MM.1S (cell line): Measurements from ENCODE around the gene SLC6A11.

ENCODE experiments used
- DNase-seq: peaks from one replicate; pipeline ENCODE4 v3.0.0-alpha.2; 2015
- H2AFZ ChIP-seq: fragments of 300-600 bp; sonication (generic); 2 replicates; pipeline ENCODE4 v1.6.0; 2016; ENCODE audit warnings: antibody characterized with exemption, low read length
- H3F3A ChIP-seq: fragments of 300-600 bp; sonication (generic); 2 replicates; pipeline ENCODE4 v1.6.1; 2016; ENCODE audit warnings: mild to moderate bottlenecking, antibody characterized with exemption, low read length, moderate library complexity, mixed read lengths; ENCODE audit not compliant: insufficient read depth
- H3K27ac ChIP-seq: fragments of 300-600 bp; sonication (generic); 2 replicates; pipeline ENCODE4 v1.5.1; 2016; ENCODE audit warnings: mild to moderate bottlenecking, low read length
- H3K27me3 ChIP-seq: fragments of 300-600 bp; sonication (generic); replicated peaks from 2 replicates; pipeline ENCODE4 v1.6.0; 2016; ENCODE audit warnings: low read length; ENCODE audit not compliant: insufficient read depth
- H3K36me3 ChIP-seq: fragments of 300-600 bp; sonication (generic); replicated peaks from 2 replicates; pipeline ENCODE4 v1.6.1; 2016; ENCODE audit warnings: mild to moderate bottlenecking, low read length, mixed read lengths; ENCODE audit not compliant: insufficient read depth
- H3K4me1 ChIP-seq: fragments of 300-600 bp; sonication (generic); 2 replicates; pipeline ENCODE4 v1.6.1; 2016; ENCODE audit warnings: low read length, mixed read lengths
- H3K4me2 ChIP-seq: fragments of 300-600 bp; sonication (generic); 2 replicates; pipeline ENCODE4 v1.6.0; 2016; ENCODE audit warnings: low read depth, low read length
- H3K4me3 ChIP-seq: fragments of 300-600 bp; sonication (generic); 2 replicates; pipeline ENCODE4 v1.5.1; 2016; ENCODE audit warnings: low read length, mixed read lengths
- H3K79me2 ChIP-seq: fragments of 300-600 bp; sonication (generic); 2 replicates; pipeline ENCODE4 v1.6.1; 2016; ENCODE audit warnings: mixed run types, low read length, mixed read lengths
- H3K9ac ChIP-seq: fragments of 300-600 bp; sonication (generic); 2 replicates; pipeline ENCODE4 v1.6.1; 2016; ENCODE audit warnings: low read length, mixed read lengths
- H3K9me2 ChIP-seq: fragments of 300-600 bp; sonication (generic); replicated peaks from 2 replicates; pipeline ENCODE4 v1.6.1; 2016; ENCODE audit warnings: mild to moderate bottlenecking, low read length, mixed read lengths; ENCODE audit not compliant: insufficient read depth
- H3K9me3 ChIP-seq: fragments of 300-600 bp; sonication (generic); replicated peaks from 2 replicates; pipeline ENCODE4 v1.6.1; 2016; ENCODE audit warnings: mild to moderate bottlenecking, low read length, mixed read lengths; ENCODE audit not compliant: insufficient read depth
- H4K20me1 ChIP-seq: fragments of 300-600 bp; sonication (generic); 2 replicates; pipeline ENCODE4 v1.6.1; 2016; ENCODE audit warnings: mild to moderate bottlenecking, low read length, moderate library complexity, mixed read lengths; ENCODE audit not compliant: insufficient read depth
- EZH2 ChIP-seq: fragments of 300-600 bp; sonication (generic); optimal IDR thresholded peaks from 2 replicates; pipeline ENCODE3; 2017; ENCODE audit warnings: low read depth, mild to moderate bottlenecking, antibody characterized with exemption, low read length, mixed read lengths
- EZH2phosphoT487 ChIP-seq: fragments of 300-600 bp; sonication (generic); IDR thresholded peaks from 2 replicates; pipeline ENCODE4 v1.6.1; 2018; ENCODE audit warnings: antibody characterized with exemption, low read length
- TF ChIP-seq, protein P1 (sequence below): fragments of 300-600 bp; sonication (generic); IDR thresholded peaks from 2 replicates; pipeline ENCODE4 v1.5.1; 2016; ENCODE audit warnings: antibody characterized with exemption, low read length, mixed read lengths

SLC6A11 gene

DNA sequence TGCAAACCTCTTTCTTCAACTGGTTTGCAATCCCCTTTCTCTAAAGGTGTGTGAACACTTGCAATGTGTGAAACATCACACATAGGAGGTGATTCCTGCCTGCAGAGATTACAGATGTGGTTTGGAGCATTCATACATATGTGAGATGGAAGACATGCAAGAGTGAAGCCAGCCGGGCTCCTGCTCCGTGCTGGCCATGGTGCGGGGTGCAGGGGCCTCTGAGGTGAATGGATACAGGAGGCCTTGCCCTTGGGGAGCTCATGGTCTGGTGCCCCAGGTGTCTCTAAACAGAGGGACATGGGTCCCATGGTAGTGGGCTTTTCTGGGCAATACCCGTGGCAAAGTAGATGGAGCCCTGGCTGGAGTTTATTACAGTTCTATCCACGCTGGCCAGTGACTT lies 6.0 kb downstream of the SLC6A11 start:
- Histone ChIP-seq H3K9me2 (no peaks in the 10 kb centered on the region), H3K4me2 (no peak overlapping the region), H2AFZ (no peak overlapping the region), H3K36me3 (no peaks in the 10 kb centered on the region), H3K27me3 (peaks cover 1% of the 10 kb centered on the region; the same call in 1 of the 2 replicates), H3K9me3 (no peaks in the 10 kb centered on the region), H3K27ac (no peak overlapping the region), H3K79me2 (no peaks in the 10 kb centered on the region), H3K9ac (no peak overlapping the region), H3K4me3 (no peak overlapping the region), H4K20me1 (no peaks in the 10 kb centered on the region), H3K4me1 (no peaks in the 10 kb centered on the region), H3F3A (no peaks in the 10 kb centered on the region)
- TF ChIP-seq, protein P1, sequence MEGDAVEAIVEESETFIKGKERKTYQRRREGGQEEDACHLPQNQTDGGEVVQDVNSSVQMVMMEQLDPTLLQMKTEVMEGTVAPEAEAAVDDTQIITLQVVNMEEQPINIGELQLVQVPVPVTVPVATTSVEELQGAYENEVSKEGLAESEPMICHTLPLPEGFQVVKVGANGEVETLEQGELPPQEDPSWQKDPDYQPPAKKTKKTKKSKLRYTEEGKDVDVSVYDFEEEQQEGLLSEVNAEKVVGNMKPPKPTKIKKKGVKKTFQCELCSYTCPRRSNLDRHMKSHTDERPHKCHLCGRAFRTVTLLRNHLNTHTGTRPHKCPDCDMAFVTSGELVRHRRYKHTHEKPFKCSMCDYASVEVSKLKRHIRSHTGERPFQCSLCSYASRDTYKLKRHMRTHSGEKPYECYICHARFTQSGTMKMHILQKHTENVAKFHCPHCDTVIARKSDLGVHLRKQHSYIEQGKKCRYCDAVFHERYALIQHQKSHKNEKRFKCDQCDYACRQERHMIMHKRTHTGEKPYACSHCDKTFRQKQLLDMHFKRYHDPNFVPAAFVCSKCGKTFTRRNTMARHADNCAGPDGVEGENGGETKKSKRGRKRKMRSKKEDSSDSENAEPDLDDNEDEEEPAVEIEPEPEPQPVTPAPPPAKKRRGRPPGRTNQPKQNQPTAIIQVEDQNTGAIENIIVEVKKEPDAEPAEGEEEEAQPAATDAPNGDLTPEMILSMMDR = no peak
- TF ChIP-seq EZH2 = no peak
- DNase-seq = no peak

DNA sequence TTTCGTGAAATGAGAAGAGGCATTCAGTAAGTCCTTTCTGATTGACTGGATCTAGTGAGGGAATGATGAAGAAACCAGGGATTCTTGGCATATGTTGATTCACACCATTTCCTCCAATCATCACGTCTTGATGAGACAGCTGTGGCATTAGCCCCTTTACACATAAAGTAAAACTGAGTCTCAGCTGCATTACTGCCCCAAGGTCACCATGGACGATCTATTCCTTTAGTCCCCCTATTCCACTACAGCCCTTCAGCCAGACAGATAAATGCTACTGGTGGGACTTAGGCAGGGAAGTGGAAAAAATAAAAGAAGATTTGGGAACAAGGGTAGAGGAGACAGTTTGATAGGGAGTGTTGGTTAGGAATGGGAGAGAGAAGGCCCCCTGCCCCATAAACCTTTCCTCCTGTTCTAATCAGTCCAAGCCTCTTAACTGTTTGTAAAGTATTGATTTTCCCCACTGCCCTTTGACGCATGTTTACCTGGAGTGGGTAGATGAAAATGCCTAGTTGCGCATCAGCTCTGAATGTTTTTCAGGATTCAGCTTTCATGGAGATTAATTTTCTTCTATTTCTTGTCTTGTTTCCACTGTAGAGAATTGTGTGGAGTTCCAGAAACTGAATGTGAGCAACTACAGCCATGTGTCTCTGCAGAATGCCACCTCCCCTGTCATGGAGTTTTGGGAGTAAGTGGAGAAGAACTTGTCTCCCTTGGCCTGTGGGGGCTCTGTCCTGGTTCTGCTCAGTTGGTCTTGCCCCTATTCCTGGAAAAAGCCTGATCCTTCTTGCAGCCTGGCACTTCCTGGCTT lies 6.9 kb downstream of the SLC6A11 start:
- no peaks in the 10 kb centered on the region for H4K20me1 ChIP-seq
- H3K27me3 ChIP-seq = no peaks in the 10 kb centered on the region; the same call in 1 of the 2 replicates
- no peak overlapping the region for H3K4me3 ChIP-seq
- H3K9me3 ChIP-seq = no peaks in the 10 kb centered on the region
- no peak overlapping the region for H3K9ac ChIP-seq
- no peaks in the 10 kb centered on the region for H3K36me3 ChIP-seq
- no peaks in the 10 kb centered on the region for H3K79me2 ChIP-seq
- H3K27ac ChIP-seq = no peak overlapping the region
- no peak overlapping the region for H2AFZ ChIP-seq
- no peaks in the 10 kb centered on the region for H3F3A ChIP-seq
- no peaks in the 10 kb centered on the region for H3K9me2 ChIP-seq
- no peaks in the 10 kb centered on the region for H3K4me1 ChIP-seq
- H3K4me2 ChIP-seq = no peak overlapping the region
- DNase-seq = no peak
- no peak for TF ChIP-seq EZH2
- TF ChIP-seq, protein P1 = no peak
- TF ChIP-seq EZH2phosphoT487 = no peak

DNA sequence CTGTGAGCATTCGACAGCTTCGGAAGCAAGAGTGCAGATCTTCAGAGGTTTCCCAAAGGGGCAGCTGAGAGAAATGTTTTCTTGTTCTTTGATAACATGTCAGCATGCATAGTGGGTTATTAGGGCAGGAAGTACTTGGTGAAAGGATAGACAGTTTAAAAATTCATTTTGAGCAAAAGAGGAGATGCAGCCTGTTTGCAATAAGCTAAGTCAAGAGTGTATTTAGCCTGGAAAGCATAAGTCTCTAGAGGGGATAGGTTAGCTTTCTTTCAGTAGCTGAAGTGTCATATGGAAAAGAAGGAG lies 7.4 kb downstream of the SLC6A11 start:
- TF ChIP-seq EZH2phosphoT487 = no peak
- TF ChIP-seq EZH2 = no peak
- TF ChIP-seq, protein P1 = no peak
- Histone ChIP-seq H4K20me1 (no peaks in the 10 kb centered on the region), H3K4me2 (no peak overlapping the region)

More for the DNA sequence above, 7.4 kb downstream of the SLC6A11 start:
- H3K9me2 ChIP-seq = no peaks in the 10 kb centered on the region
- no peaks in the 10 kb centered on the region; the same call in 1 of the 2 replicates for H3K27me3 ChIP-seq
- DNase-seq = no peak
- no peak overlapping the region for H3K4me3 ChIP-seq
- no peaks in the 10 kb centered on the region for H3K9me3 ChIP-seq
- H3K4me1 ChIP-seq = no peaks in the 10 kb centered on the region
- H3K9ac ChIP-seq = no peak overlapping the region
- no peaks in the 10 kb centered on the region for H3K36me3 ChIP-seq
- H3K79me2 ChIP-seq = no peaks in the 10 kb centered on the region
- H3F3A ChIP-seq = no peaks in the 10 kb centered on the region
- no peak overlapping the region for H2AFZ ChIP-seq
- no peak overlapping the region for H3K27ac ChIP-seq
